ENCODE measurements around the gene FOS.
A peak's percentile ranks its signal among the peaks of the same experiment; 100 is the strongest.

The FOS gene

DNA sequence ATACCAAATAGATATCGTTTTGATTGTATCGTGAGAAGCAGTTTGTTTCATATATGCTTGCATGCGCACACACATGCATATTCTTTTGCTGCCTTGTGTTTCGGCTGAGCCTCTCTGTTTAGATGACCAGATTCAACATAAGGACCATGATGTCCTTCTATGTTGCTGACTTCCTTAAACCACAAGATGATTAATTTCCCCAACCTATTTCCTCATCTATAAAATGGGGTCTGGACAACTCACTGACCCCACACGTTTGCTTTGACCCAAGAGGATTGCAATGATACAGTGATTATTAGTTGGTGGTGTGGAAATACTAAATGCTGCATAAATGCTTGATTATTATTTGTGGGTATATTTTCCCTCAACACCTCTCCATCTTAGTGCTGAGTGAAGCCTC is 16.8 kb upstream of the FOS start:
- no peak for DNase-seq
- Mint-ChIP-seq H3K4me3 (no peak overlapping the region), H3K4me1 (peaks cover 34% of the 10 kb centered on the region), H3K27ac (no peak overlapping the region), H3K36me3 (ENCODE audit: low read depth) (no peaks in the 10 kb centered on the region), H3K27me3 (ENCODE audit: low read depth, poor library complexity) (peaks cover 11% of the 10 kb centered on the region), H3K9me3 (no peaks in the 10 kb centered on the region)
- TF ChIP-seq, protein P1, sequence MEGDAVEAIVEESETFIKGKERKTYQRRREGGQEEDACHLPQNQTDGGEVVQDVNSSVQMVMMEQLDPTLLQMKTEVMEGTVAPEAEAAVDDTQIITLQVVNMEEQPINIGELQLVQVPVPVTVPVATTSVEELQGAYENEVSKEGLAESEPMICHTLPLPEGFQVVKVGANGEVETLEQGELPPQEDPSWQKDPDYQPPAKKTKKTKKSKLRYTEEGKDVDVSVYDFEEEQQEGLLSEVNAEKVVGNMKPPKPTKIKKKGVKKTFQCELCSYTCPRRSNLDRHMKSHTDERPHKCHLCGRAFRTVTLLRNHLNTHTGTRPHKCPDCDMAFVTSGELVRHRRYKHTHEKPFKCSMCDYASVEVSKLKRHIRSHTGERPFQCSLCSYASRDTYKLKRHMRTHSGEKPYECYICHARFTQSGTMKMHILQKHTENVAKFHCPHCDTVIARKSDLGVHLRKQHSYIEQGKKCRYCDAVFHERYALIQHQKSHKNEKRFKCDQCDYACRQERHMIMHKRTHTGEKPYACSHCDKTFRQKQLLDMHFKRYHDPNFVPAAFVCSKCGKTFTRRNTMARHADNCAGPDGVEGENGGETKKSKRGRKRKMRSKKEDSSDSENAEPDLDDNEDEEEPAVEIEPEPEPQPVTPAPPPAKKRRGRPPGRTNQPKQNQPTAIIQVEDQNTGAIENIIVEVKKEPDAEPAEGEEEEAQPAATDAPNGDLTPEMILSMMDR (IDR thresholded peaks at IDR 0.05): no peak

DNA sequence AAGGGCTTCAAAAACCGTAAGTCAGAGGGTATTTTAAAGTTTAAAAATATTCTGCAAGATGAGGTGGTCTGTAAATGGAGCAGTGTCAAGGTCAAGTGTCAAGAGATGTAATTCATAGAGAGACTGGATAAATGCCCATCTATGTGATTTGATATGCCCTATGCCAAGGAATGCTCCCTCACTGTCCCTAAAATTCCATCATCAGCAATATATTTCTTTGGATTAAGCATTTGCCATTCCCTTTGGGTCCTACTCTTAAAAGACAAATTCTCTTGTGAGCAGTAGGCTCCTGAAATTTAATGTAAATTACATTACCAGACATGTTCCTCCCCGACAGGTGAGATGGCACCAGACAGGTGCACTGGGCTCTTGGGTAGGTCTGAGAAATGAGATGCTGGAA is 16.0 kb upstream of the FOS start:
- no peaks in the 10 kb centered on the region for H3K36me3 Mint-ChIP-seq (ENCODE audit: low read depth)
- no peaks in the 10 kb centered on the region for H3K9me3 Mint-ChIP-seq
- H3K27ac Mint-ChIP-seq: no peak overlapping the region
- H3K4me1 Mint-ChIP-seq: peaks cover 34% of the 10 kb centered on the region
- TF ChIP-seq, protein P1 (IDR thresholded peaks at IDR 0.05): no peak
- no peak for DNase-seq
- peaks cover 14% of the 10 kb centered on the region for H3K27me3 Mint-ChIP-seq (ENCODE audit: low read depth, poor library complexity)
- H3K4me3 Mint-ChIP-seq: no peak overlapping the region

DNA sequence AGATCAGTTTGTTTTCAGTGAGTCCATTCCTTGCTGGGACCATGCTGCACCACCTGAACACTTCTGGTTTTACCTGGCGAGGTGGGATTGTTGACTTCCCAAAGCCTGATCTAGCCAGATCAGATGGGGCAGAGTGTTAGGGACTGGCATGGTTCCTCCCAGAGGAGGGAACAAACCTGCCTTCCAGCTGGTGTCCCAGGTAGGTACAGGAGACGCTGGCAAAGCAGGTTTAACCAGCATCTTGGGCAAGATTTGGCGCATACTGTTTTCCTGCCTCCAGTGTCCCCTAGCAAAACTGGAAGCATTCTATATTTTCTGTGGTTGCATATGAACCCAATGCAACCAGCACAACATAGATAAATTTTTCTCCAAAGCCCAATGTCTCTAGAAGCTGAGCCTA is 14.6 kb upstream of the FOS start:
- peaks cover 17% of the 10 kb centered on the region for H3K27me3 Mint-ChIP-seq (ENCODE audit: low read depth, poor library complexity)
- TF ChIP-seq, protein P1 (IDR thresholded peaks at IDR 0.05): no peak
- DNase-seq: no peak
- no peaks in the 10 kb centered on the region for H3K36me3 Mint-ChIP-seq (ENCODE audit: low read depth)
- H3K4me1 Mint-ChIP-seq: peaks cover 23% of the 10 kb centered on the region
- no peak overlapping the region for H3K4me3 Mint-ChIP-seq
- H3K9me3 Mint-ChIP-seq: no peaks in the 10 kb centered on the region
- H3K27ac Mint-ChIP-seq: no peak overlapping the region

DNA sequence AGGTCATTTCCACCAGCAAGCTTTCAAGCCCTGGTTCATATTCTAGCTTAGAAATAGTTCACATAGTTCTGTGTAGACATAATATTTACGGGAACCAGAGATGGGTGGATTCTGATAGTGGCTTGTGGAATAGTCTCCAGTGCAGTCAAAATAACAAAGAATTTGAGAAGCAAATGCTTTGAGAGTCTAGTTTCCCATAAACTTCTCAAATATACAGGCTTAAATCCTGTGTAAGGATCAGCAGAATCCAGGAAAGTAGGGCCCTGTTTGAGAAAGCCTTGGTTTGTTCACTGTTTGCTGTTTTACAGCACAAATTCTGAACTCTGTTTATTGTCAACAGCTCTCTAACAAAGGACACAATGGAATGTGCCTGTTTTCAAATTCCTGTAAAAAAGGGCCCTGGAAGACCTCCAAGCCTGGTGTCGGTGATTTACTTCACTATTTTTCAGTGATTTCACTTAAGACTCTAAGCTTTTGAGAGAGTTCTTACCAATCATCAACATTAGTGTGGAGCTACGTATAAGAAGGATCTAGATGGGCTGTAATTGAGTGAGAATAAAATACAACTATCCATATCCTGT is 11.4 kb upstream of the FOS start:
- Mint-ChIP-seq H3K27me3 (ENCODE audit: low read depth, poor library complexity) (peaks cover 15% of the 10 kb centered on the region), H3K9me3 (no peaks in the 10 kb centered on the region), H3K27ac (peak overlapping the region; percentile 51), H3K4me3 (no peak overlapping the region), H3K36me3 (ENCODE audit: low read depth) (no peaks in the 10 kb centered on the region), H3K4me1 (peaks cover 13% of the 10 kb centered on the region)
- TF ChIP-seq, protein P1 (IDR thresholded peaks at IDR 0.05): no peak
- DNase-seq: no peak

DNA sequence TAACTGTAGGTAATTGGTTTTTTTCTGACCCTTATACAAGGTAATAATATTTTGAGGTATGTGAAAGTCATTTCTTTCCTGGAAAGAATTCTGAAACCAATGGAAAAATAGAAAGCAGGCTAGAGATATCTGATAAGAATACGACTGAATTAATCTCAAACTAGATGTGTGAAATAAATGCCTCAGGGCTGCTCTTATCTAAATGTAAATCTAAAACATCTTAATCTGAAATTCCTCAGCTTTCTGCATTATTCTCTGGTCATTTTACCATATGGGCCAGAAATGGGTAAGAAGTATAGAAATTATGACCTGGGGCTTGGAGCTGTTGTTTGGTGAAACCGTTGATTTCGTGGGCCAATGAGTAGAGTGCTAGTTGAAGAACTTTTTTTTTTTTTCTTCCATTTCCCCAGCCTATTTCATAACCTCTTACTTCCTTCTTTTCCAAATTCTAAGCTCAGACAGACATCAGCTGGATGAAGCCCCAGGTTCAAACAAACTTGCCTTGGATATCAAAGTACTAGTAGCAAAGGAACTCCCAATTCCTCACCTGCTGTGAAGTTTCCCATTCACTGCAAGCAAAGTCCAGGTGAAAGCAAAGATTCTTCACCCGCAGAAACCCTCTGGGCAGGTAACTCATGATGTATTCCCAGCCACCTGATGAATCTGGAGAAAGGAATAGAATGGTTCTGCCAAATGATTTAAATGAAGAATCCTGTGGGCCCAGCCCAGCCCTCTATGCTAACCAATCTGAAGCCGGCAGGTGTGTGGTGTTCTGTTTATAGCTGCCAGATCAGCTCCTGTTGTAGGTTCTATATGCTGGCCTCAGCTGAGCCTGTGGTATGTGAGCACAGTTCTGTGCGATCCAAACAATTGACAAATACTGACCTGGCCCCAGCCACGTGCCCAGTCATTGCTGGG is 9.7 kb upstream of the FOS start:
- DNase-seq: no peak
- TF ChIP-seq, protein P1 (IDR thresholded peaks at IDR 0.05): no peak
- H3K27me3 Mint-ChIP-seq (ENCODE audit: low read depth, poor library complexity): peaks cover 9% of the 10 kb centered on the region
- H3K4me1 Mint-ChIP-seq: peaks cover 24% of the 10 kb centered on the region
- H3K4me3 Mint-ChIP-seq: no peak overlapping the region
- H3K36me3 Mint-ChIP-seq (ENCODE audit: low read depth): no peaks in the 10 kb centered on the region
- H3K27ac Mint-ChIP-seq: no peak overlapping the region
- no peaks in the 10 kb centered on the region for H3K9me3 Mint-ChIP-seq
